ENCODE results near the gene NKG7.
A peak's percentile ranks its signal among the peaks of the same experiment; 100 is the strongest.
"Not testable (repeated sequence)": the region's sequence is repeated elsewhere in the genome, so short reads cannot be mapped to it uniquely, and the experiment has no call there.

NKG7 gene, protein sequence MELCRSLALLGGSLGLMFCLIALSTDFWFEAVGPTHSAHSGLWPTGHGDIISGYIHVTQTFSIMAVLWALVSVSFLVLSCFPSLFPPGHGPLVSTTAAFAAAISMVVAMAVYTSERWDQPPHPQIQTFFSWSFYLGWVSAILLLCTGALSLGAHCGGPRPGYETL

DNA sequence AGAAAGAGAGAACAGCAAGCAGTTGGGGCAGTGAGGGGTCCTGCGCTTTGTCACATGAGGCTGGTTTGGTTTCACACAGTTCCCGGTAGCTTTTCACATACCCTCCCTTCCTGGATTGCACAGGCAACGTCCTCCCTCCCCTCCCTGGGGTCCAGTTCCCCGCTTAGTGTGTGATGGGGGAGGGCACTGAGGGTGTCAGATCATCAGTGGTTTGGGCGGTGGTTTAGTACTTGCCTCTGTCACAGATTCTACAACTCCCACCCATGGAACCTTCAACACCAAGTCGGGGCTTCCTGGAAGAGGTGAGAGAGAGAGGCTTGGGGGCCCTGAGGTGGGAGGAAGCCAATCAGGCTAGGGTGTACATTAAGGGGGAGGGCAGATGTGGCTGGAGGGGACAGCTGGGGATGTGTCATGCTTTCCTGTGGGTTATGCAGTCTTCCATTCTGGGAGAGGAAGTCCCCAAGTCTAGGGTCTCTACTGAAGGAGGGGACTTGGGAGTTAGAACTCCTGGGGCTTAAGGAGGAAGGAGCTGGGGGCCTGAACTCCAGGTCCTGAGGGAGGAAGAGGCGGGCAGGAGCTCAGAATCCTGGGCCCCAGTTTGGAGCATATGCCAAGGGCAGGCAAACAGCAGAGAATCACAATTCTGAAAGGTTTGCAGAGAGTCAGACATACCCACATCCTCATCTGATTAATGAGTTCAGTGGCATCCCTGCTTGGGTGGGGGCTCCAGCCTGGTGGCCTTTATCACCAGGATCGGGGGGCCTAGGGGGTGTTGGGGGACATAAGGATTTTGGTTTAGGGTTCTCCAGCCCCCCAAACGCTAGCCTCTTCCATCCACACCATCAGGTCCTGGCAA, at the start of gene NKG7:
Gene NKG7 (minus strand): TSS at position 6 of the 856 bp plus-strand sequence. CDS start 119 bp downstream, outside the sequence.
- no peak for DNase-seq

DNA sequence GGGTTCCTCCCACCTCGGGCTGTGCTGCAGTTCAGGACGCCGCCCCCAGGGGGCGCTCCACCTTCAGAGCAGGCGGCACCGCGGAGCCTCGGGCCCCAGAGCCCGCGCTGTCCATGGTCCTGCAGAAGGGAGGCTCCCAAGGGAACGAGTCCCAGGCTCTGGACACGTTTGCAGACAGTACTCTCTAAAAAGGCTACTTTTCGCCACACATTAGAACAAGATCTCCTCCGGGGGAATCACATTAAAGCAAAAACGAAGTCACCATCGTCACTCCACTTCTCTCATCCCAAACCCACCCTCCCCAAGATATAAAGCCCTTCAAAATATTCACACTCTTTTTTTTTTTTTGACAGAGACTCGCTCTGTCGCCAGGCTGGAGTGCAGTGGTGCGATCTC, 49.6 kb upstream of the NKG7 start:
- no peak for DNase-seq

DNA sequence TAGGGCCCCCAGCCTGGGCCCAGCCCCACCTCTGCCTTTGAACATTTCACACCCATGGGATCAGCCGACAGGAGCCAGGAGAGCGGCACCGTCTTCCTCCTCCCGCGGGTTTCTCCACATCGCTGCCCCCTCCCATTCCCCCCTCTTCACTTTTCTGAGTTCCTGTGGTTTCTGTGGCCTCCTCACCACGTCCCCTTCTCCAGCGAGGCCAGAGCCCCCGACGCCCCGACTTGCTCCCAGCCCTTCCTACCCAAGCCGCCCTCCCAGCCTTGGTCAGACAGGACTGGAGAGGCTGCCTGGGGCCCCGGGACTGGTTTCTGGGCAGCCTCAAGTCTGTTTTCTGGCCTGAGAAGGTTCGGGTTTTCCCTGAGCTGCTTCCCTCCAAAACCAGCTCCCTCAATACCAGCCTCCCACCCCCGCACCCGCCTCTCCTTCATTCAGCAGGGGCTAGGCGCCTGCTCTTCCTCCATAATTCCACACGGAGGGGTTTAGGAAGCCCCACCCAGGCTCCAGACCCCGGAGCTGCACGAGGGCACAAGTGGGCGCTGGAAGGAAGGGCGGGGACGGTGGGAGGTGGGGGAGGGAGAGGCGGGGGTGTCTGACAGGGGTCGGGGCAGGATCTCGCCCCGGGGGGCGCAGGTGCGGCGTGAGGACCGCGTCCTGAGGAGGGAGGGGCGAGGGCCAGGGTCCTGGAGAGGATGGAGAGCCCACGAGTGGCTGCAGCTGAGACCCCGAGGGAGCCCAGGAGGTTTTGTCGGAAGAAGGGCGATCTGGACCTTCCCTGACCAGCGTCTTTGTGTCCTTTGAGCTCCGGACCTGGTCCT, 49.0 kb upstream of the NKG7 start:
- no peak for DNase-seq

DNA sequence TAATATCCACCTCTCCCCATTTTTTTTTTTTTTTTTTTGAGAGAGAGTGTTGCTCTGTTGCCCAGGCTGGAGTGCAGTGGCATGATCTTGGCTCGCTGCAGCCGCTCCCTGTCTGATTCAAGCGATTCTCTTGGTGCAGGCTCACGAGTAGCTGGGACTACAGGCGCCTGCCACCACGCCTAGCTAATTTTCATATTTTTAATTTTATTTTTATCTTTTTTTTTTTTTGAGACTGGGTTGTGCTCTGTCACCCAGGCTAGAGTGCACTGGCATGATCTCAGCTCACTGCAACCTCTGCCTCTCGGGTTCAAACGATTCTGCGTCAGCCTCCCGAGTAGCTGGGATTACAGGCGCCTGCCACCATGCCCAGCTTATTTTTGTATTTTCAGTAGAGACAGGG, 48.1 kb upstream of the NKG7 start:
- DNase-seq: not testable (repeated sequence)

DNA sequence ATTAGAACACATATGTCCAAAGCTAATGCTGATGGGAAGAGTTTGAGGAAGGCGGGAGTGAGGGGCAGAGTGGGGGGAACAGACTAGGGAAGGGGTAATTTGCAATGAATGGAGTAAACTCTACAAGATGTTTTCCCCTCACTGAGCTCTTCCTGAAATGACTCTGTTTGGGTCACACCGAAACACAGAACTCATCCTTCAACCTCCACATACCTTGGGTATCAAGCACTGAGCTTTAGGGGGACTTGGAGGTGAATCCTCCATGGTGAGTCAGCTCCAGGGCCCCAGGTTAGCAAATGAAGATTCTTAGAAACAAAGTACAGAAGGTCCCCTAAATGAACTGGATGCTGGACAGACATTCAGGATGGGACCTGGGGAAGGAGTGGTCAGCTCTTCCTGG, 46.3 kb upstream of the NKG7 start:
- no peak for DNase-seq

DNA sequence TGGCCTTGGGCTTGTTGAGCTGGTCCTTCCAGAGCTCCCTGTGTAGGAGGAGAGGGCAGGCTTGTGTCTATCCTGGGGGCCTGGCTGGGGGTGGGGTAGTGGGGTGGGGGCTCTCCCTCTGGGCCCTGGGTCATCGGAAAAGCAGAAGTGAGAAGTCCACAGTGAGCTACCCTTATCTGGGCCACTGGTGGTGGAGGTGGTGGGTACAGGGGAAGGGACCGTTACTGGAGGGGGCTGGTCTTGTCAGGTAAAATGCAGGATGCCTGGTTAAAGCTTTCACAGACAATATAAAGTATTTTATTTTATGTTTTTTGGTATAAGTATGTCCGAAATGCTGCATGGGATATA, 45.3 kb upstream of the NKG7 start:
- DNase-seq: no peak

DNA sequence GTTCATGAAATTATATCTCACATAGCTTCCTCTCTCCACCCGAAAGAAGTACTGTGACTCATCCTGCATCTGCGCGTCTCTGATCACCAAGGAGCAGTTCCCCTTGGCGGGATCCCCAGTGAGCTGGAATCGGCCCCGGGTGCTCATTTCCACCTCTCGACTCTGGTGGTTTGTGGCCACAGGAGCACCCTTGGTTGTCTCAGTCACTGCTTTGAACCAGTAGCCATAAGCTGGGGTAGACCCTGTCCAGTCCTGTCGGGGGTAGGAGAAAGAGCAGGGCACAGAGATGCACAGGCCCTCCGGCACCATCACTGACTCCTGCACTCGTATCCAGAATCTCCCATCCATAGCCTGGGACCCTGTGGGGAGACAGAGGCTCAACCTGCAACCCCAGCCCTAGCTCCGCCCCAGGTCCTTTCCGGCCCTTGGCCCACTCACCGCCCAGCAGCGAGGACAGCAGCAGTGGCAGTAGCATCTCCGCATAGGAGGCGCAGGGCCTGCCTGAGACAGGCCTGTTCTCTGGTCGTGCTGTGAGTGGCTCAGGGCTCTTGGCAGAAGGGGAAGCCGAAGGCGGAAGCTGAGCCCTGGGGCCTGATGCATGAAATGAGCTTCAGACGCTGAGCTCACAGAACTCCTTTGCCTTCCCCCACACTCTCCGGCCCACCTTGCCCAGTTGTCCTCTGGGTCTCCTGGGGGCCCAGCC, 44.8 kb upstream of the NKG7 start, which contains the start of gene SIGLEC10:
Gene SIGLEC10 (minus strand): TSS at position 536 of the 703 bp plus-strand sequence. CDS start 61 bp downstream, at position 475.
- DNase-seq: no peak

DNA sequence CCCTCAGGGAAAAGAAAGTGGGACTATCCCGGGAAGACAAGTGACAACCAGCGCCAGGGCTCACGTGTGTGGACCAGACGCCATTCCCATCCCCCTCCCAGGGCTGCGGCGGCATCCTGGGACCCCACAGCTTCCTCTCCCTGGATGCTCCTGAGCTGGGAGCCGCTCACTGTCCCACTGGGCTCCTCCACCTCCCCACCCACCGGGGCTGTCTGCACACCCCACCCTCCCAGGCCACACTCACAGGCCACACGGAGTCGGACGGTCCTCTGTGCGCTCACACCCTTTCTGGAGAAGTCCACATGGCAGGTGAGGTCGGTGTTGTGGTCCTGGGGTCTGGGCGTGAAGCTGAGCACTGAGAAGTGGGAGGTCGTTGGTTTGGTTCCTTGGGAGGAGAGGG, 44.0 kb upstream of the NKG7 start:
- DNase-seq: not testable (repeated sequence)

DNA sequence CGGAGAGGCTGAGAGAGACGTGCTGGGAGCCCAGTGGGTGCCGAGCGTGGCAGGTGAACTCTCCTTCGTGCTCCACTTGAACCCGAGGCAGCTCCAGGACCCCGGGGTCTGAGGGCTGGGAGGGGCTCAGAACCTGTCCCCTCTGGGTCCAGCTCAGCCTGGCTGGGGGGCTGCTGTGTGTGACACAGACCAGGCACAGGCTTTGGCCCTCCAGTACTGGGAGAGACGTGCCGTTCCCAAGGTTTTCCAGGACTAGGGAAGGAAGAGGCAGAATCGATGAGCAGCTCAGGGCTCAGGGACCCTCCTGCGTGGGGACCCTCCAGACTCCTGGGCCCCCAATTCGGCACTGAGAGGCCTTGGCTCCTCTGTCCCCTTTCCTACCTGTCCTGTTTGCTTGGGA, 42.7 kb upstream of the NKG7 start:
- DNase-seq: no peak

DNA sequence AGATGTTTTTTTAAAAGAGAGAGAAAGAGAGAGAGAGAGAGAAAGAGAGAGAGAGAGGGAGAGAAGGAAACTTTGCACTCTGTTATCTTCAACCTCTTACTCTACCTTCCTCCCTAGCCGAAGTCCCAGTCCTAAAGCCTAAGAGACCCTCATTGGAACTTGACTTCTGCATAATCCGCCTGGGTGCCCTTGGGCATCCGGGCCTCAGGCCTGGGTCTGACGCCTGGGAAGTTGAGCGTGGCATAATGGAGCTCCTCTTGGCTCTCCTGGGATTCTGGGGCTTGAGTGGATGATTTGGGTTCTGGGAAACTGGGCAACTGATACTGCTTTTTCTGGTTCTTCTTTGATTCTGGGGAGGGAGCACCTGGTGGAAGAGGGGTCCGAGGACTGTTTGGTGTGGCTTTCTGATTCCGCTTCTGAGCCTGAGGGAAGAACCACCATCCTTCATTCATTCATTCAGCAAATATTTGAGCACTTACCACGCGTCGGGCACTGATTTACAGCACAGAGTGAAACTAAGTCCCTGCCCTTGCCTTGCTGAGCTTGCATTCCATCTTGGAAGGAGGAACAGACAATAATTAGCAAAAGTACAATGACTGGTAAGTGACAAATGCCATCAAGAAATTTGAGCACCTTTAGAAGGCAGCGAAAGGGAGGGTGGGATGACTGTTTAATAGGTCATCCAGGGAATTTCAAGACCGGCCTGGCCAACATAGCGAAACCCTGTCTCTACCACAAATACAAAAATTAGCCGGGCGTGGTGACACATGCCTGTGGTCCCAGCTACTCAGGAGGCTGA, 38.7 kb upstream of the NKG7 start:
- DNase-seq: no peak

DNA sequence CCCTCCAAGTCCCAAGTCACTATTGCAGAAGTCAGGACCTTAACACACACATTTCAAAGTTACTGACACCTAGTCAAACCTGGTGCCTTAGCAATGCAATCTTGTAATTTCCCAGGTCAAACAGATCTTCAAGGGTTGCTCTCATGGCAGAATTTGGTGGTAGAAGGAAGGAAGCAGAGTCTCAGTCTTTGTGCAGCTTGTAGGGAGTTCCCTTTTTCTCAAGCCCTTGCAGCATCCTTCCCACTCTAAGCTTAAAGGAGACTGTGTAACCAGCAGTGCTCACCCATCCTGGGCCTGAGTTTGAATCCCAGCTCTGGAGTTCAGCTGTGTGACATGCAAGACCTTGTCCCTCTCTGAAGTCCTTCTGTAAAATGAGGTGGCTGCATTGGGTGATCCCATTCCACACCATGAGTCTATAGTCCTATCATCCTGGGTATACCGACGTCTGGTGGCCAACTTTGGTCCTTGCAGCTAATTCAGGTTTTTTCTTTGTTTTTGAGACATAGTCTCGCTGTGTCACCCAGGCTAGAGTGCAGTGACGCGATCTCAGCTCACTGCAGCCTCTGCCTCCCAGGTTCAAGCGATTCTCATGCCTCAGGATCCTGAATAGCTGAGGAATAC, 35.2 kb upstream of the NKG7 start:
- no peak for DNase-seq

DNA sequence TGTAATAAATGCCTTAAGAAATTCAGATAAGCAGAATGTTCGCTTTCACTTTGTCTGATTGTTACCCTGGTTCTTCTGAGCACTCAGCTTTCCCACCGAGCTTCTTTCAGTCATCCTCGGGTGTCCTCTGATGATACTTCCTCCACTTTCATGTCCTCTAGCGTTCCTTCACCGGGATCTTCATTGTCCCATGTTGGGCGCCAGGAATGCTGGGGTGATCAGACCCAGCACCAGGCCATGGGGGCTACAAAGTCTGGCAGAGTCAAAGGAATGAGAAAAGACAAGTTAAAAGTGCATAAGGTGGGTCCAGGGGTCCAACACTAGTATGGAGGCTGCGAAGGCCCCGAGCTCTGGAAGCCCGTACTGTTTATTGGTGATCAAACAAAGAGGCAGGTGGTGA, 29.7 kb upstream of the NKG7 start:
- no peak for DNase-seq

DNA sequence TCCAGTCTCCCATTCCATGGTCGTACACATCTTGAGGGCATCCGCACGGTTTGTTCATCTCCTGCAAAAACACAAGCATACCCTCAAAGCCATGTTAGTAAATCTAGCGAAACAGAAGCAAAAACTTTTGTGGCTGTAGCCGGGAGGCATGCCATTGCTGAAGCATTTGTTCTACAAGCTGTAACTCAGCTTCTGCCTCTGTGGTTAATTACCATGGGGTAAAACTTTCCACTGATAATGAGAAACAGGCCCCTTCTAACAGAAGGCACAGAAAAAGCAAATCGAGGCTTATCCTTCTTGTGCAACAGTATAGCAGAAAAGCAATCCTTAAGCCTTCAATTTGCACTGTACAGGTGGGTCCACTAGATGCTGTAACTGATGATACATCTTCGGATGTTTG, 27.5 kb upstream of the NKG7 start:
- DNase-seq: not testable (repeated sequence)

DNA sequence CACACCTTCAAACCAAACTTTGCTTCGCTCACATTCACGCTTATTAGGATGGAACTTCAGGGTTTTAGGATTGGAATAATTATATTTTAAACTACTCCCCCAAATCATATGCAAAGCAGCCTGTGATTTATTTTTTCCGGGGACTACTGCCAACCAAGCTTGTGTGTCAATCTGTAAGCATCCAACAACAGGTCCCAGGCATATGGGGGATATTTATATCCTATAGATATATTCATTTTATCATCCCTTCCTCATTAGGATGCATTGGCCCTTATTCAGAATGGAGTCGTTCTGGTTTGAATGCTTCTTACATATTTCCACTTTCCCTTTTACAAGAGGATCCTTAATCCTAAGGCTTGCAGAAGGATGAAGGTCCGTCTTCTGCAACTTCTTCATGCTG, 26.8 kb upstream of the NKG7 start:
- no peak for DNase-seq

DNA sequence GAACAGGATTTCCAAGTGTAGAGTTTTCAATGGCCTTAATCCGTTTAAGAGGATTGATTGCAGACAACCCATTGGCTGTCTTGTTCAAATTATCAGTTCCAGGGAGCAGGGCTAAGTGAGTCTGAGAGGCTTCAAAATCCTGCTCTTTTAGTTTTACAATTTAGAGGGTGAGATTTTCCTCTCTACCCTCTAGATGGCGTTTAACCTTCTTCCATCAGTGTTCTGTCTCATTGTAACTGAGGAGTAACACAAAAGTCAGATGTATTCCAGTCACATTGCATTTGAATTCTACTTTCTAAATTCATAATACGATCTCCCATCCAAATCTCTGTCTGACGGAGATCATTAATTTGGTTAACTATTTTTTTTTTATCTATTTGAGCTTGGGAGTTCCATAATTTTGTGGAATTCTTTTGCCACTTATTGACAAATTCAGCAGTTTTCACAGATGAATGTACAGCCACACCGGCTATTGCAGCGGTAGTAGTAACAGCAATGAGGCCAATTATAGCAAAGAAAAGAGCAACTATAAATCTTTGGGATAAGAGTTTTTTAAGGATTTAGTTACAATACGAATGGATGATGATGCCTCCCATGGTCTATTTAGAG, 25.7 kb upstream of the NKG7 start:
- no peak for DNase-seq

DNA sequence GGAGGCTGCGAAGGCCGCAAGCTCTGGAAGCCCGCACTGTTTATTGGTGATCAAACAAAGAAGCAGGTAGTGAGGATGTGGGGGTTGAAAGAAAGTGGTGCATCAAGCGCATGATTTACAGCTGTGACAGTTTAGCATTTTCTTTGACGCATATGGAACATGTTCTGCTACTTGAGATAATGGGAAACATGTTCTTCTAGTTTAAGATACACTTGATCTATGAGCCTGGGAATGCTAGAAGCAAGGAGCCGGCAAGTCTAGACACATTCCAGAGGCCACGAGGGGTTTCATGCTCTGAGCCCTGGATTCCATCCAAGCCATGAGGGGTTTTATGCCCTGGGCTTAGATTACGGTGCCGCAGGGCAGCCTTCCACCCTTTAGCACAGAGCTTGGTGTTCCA, 25.0 kb upstream of the NKG7 start:
- DNase-seq: not testable (repeated sequence)

DNA sequence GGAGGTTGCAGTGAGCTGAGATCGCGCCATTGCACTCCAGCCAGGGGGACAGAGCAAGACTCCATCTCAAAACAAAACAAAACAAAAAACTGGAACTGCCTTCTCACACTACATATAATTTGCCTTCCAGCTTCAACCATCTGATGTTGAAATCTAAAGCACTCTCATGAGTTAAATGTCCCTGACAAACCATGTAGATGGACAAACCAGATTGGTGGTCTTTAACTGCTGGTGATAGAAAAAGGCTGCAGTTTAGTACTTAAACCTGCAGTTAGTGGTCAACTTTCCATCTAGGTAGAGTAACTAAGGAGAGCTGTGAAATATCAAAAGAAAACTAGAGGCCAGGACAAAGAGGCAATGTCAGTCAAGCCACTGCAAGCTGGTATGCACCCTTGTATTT, 23.7 kb upstream of the NKG7 start:
- no peak for DNase-seq

DNA sequence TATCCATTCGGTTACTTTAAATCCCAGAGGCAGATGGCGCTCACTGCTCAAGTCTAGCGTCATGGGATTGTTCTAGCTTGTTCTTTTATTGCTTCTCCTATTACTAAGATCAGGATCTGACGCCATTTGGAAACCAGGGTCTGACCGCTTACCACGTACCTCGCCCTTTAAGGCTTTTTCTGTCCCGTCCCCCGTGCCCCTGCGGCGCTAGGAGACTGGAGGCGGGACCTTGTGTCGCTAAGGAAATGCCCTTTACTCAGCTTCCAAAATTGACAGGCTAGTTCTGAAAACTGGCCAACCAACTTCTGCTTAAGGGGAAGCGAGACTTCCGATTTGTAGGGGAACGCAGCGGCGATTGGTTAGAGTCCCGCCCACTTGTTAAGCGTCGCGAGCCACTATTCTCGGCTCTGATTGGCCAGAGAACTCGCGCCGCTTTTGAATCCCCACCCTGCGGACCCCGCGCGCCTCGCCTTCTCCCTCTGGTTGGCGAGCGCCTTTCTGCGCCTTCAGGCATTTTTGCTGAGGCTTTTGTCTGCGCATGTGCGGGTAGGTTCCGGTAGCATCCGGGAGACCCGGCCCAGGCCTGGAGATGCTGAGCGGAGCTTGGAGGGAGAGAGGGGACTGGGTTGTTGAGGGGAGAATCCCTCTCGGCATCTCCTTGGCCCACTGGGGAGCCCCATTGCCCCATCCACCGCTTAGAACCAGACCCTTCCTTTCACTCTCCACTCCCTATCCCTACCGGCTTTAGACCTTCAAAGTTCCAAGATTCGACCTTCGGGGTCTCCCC, 21.8 kb upstream of the NKG7 start:
- peak; percentile 81 to 95 for DNase-seq

DNA sequence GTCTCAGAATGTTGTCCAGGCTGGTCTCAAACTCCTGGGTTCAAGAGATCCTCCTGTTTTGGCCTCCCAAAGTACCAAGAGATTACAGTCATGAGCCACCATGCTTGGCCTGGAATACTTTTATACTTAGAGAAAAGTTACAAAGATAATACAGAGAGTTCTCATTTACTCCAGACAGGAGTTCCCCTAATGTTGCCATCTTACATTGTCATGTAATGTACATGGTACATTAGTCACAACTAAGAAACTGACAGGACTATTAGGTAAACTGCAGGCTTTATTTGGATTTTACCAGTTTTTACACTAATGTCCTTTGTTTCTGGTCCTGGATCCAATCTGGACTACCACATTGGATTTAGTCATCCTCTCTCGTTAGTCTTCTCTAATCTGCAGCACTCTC, 20.2 kb upstream of the NKG7 start:
- DNase-seq: no peak

DNA sequence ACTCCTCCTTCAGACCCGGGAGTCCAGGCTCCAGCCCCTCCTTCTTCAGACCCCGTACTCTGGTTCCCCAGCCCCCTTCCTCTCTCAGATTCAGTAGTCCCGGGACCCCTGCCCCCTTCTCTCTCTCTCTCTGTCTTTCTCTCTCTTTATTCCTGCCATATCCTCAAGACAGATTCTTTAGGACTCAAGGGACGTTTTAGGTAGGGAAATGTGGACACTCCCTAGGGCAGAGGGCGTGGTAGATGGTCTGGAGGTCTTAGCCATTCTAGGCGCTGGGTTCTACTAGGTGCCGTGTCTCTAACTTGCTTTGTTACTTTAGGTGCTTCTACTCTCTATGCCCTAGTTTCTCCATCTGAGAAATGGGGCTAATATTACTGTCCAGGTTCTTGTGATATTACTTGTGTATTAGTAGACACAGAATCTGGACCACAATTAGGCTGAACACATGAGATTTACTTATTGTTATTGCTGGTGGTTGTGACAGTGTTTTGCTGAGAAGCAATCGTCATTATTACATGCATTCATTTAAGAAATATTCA, 18.7 kb upstream of the NKG7 start:
- no peak for DNase-seq
